ENCODE measurements around the gene CBX3.
"Not testable (repeated sequence)": the region's sequence is repeated elsewhere in the genome, so short reads cannot be mapped to it uniquely, and the experiment has no call there.

CBX3 gene

DNA sequence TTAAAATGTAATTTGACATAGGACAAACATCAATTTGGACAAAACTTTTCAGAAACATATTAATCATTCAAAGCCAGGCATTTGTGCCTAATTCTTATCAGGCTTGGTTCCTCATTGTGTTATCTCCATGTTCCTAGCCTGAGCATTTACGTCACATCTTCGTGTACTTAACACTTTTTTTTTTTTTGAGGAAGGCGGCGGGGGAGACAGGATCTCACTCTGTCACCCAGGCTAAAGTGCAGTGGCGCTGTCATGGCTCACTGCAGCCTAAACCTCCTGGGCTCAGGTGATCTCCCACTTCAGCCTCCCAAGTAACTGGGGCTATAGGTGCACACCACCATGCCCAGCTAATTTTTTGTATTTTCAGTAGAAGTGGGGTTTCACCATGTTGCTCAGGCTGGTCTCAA lies 20.8 kb upstream of the CBX3 start:
- TF ChIP-seq ZNF274 (IDR thresholded peaks at IDR 0.05; ENCODE audit: low read depth, low read length): no peak
- H3K4me3 ChIP-seq (ENCODE audit: low read length): no peak overlapping the region

- no peak overlapping the region for H3K4me3 ChIP-seq (ENCODE audit: low read length)
- no peak for TF ChIP-seq ZNF274 (IDR thresholded peaks at IDR 0.05; ENCODE audit: low read depth, low read length)
Measured at GRCh38 chr7:26181474-26182227, 19.9 kb upstream of the CBX3 start.

DNA sequence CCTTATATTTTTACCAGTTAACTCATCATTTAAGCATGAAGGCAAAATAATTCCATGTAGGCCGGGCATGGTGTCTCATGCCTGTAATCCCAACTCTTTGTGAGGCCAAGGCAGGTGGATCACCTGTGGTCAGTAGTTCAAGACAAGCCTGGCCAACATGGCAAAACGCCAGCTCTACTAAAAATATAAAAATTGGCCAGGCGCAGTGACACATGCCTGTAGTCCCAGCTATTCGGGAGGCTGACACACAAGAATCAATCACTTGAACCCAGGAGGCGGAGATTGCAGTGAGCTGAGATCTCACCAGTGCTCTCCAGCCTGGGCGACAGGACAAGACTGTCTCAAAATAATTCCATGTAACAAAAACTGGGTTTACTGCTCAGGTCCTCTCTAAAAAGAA lies 19.3 kb upstream of the CBX3 start:
- no peak for TF ChIP-seq ZNF274 (IDR thresholded peaks at IDR 0.05; ENCODE audit: low read depth, low read length)
- no peak overlapping the region for H3K4me3 ChIP-seq (ENCODE audit: low read length)

DNA sequence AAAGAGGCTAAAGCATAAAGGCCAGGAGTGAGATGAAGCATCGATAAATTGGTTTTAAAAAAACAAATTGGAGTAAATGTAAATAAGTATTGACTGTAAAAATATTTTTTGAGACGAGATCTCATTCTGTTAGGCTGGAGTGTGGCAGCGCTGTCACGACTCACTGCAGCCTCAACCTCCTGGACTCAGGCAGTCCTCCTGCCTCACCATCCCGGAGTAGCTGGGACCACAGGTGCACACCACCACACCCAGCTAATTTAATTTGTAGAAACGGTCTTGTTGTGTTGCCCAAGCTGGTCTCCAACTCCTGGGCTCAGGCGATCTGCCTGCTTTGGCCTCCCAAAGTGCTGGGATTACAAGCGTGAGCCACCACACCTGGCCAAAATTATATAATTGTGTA lies 18.8 kb upstream of the CBX3 start:
- H3K4me3 ChIP-seq (ENCODE audit: low read length): no peak overlapping the region
- no peak for TF ChIP-seq ZNF274 (IDR thresholded peaks at IDR 0.05; ENCODE audit: low read depth, low read length)

DNA sequence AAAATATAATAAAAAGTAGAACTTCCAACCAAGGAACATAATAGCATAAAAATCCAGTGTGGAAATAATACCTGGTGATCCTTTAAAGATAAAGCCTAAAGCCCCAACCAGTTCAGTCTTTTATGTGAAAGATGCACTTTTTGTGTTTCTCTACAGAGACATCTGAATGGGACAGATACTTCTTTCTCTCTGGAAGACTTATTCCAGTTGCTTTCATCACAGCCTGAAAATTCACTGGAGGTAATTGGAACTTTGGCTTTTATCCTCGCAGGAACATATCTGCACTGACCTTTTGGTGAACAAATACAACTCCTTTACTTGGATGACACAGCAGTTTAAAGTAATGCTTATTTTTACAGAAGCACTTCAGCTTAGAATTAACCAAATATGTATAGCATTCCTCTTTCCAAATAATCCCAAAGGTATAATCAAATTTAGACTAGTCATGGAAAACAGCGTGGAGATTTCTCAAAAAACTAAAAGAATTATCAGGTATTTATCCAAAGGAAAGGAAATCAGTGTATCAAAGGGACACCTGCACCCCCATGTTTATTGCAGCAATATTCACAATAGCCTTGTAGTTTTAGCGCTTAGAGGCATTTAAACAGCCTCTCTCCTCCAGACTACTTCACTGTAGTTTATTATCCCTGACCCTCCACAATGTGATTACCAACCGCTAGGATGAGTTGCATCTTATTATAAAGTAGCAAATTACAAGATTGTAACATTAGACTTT lies 17.8 kb upstream of the CBX3 start:
- TF ChIP-seq ZNF274 (IDR thresholded peaks at IDR 0.05; ENCODE audit: low read depth, low read length): no peak
- H3K4me3 ChIP-seq (ENCODE audit: low read length): no peak overlapping the region

DNA sequence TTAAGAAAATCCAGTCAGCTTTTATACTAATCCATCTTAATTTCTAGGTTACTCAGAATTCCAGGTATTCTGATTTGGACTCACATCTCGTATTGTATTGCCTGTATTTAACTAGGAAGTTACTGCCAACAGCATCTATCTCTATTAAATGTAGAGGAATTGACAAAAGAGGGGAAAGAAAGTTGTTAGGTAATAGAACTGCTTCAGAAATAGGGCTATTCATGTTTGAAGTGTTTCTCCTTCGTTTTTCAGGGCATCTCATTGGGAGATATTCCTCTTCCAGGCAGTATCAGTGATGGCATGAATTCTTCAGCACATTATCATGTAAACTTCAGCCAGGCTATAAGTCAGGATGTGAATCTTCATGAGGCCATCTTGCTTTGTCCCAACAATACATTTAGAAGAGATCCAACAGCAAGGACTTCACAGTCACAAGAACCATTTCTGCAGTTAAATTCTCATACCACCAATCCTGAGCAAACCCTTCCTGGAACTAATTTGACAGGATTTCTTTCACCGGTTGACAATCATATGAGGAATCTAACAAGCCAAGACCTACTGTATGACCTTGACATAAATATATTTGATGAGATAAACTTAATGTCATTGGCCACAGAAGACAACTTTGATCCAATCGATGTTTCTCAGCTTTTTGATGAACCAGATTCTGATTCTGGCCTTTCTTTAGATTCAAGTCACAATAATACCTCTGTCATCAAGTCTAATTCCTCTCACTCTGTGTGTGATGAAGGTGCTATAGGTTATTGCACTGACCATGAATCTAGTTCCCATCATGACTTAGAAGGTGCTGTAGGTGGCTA lies 17.1 kb upstream of the CBX3 start:
- H3K4me3 ChIP-seq (ENCODE audit: low read length): not testable (repeated sequence)

- no peak overlapping the region for H3K4me3 ChIP-seq (ENCODE audit: low read length)
- no peak for TF ChIP-seq ZNF274 (IDR thresholded peaks at IDR 0.05; ENCODE audit: low read depth, low read length)
Measured at GRCh38 chr7:26185131-26185843, 16.3 kb upstream of the CBX3 start.

DNA sequence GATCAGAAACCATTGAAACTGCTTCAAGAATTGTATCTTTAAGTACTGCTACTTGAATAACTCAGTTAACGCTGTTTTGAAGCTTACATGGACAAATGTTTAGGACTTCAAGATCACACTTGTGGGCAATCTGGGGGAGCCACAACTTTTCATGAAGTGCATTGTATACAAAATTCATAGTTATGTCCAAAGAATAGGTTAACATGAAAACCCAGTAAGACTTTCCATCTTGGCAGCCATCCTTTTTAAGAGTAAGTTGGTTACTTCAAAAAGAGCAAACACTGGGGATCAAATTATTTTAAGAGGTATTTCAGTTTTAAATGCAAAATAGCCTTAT lies 15.7 kb upstream of the CBX3 start:
- no peak for TF ChIP-seq ZNF274 (IDR thresholded peaks at IDR 0.05; ENCODE audit: low read depth, low read length)
- no peak overlapping the region for H3K4me3 ChIP-seq (ENCODE audit: low read length)

DNA sequence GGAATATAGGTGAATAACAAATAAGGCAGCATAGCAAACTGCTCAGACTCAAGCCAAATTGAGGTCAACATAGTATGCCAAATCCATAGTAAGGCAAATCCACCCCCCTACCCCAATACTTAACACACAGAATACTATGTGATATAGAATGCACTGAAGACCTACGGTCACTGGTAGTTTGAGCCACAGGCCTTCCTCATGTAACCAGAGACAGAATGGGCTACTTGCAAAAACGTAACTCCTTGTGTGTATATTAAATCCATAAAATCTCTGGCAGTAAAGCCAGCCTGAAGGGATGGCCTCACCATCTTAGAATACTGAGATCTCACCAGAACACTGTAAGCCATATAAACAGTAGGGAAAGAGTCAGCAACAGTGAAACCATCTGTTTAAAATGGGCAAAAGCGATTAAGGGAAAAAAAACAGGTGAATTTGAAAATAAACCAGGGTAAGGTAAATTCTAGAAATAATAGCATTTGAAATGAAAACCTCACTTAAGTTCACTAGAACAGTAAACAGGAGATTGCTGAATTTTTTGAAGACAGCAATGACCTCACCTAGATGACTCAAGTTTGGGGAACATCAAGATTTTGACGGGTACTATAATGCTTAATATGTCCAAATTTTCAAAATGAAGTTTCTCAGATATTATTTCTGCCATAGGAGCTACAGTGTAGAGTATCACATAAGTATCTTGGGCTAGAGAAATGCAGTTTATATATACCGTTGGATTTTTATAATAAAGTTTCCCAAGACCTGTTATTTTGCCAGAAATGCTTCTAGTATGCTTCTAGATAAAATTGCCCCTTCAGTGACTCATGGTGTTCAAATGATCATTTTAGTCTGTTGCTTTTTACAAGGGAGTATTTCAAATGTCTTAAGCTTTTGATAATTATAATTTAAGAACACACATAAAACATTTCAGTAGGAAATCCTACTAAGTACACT lies 14.9 kb upstream of the CBX3 start:
- no peak for TF ChIP-seq ZNF274 (IDR thresholded peaks at IDR 0.05; ENCODE audit: low read depth, low read length)

GRCh38 chr7:26187380-26188205 lies 14.0 kb upstream of the CBX3 start:
- H3K4me3 ChIP-seq (ENCODE audit: low read length): no peak overlapping the region
- no peak for TF ChIP-seq ZNF274 (IDR thresholded peaks at IDR 0.05; ENCODE audit: low read depth, low read length)

More for the DNA sequence above, 14.9 kb upstream of the CBX3 start:
- H3K4me3 ChIP-seq (ENCODE audit: low read length): no peak overlapping the region

GRCh38 chr7:26188206-26188956 lies 13.2 kb upstream of the CBX3 start:
- TF ChIP-seq ZNF274 (IDR thresholded peaks at IDR 0.05; ENCODE audit: low read depth, low read length): no peak
- no peak overlapping the region for H3K4me3 ChIP-seq (ENCODE audit: low read length)
